ENCODE data around the gene COX7A2L.
"Not testable (repeated sequence)": the region's sequence is repeated elsewhere in the genome, so short reads cannot be mapped to it uniquely, and the experiment has no call there.

COX7A2L gene

DNA sequence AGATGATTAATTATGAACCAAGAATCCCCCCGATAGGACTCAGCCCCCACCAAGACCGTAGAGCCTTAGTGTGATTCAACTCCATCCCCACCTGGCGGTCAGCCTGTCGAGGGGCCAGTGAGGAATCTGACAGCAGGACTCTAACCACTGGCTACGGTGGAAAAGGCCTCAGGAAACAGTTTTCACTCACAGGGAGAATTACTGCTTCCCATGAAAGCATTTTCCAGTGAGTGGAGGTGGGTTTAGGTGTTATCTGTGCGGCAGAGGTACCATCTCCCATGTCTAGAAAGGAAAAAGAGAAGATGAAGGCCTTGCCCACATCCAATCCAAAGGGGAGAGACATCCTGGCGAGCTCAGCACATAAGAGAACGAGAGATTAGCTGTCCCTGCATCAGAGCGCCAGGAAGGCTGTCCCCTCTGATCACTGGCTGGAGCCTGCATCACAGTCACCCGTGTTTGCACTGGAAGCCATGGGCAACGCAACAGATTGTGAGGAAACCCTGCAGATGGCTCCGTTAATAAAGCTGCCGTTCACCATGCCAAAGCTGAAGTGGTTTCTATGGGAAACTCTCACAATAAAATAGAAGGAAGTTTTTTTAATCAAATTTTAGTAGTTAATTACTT lies 22.3 kb downstream of the COX7A2L start:
- DNase-seq, result no peak

DNA sequence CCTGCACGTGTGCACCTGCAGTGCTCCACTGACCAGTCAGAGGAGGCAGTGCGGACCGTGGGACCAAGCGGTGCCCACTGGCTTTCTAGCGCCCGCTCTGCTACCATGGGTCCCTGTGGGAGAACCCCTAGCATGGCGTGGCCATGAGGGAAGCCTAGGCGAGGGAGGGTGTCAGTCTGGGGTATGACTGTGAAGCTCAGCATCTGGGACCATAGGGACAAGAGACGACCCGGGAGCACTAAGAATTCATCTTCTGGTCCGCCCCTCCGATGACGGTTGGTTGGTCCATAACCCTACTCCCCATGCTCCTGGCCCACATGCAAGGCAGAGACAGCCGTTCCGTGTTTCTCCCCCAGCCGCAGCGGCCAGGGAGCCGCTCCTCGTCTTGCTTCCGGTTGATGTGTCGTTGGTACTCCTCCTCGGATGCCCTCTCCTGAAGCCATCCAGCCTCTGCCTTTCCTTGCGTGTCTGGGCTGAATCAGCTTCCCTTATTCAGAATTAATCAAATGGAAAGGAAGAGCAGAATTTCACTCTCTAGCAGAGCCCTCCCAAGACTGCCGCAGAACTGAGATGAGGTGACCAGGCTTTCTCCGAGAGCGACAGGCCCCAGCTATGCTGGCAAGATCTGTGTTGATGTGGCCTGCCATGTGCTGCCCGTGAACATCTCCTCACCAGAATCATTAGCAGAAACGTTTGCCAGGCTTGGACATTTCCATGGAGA lies 23.0 kb downstream of the COX7A2L start:
- no peak for DNase-seq

DNA sequence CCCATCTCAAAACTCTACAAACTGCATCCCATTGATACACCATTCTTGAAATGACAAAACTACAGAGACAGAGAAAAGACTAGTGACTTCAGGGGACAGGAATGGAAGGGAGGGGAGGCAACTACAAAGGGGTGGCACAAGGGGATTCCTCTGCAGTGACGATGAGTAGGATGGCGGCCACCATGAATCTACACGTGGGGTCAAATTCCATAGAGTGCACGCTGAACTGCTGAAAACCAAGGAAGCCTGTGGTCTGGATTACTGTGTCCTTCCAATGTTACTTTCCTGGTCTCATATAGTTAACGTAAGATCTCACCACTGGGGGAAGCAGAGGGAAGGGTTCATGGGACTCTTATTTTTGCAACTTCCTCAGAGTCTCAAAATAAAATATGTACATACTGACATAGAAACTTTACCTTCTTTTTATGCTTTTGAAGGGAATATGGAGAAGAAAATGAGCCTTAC lies 23.6 kb downstream of the COX7A2L start:
- DNase-seq, result no peak

DNA sequence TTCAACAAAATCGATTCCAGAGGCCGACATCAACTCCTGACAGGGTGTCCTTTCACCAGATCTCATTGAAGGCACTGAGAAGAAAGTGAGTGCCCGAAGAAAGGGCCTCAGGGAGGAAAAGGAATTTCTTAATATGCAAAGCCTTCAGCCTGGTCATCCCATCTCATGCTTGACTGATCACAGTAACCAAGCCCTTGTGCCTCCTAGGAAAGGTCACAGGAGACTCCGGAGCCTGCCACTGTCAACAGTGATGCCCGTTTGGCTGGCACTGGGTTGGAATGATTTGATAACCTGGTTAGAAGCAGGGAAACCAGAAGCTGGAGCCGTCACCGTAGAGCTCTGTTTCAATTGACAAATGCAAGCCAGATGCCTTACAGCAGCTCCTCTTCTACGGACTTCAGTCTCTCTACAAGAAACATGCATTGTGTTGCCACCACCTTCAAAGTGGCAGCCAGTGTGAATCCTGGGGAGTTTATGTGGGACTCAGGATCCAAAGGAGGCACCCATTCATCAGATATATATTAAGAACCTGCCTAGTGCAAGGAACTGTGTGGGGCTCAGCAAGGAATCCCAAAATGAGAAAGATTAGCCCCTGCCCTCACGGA lies 24.6 kb downstream of the COX7A2L start:
- no peak for DNase-seq

DNA sequence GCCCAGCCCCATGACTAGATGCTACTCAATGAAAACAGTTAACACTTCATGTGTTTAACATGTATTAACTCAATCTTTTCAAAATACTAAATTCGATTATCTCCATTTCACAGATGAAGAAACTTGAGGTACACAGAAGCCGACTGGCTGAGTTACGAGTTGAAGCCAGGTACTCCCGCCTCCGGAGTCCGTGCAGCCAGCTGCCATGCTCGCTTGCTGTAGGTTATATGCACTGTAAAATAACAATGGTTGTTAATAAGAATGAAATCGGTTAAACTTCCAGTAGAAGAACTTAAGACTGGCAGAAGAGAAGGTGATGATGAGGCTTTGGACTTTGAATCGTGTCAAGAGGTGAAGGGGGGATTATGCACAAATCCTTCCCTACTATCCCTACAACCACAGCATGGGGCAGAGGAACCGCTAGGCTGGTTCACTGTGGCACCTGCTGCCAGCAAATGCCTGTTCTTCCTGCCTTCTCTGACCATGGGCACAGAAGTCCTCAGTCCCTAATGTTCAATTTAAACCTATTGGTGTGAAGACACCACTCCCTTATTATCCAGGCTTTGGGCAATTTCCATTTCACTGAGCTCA lies 25.4 kb downstream of the COX7A2L start:
- no peak for DNase-seq

DNA sequence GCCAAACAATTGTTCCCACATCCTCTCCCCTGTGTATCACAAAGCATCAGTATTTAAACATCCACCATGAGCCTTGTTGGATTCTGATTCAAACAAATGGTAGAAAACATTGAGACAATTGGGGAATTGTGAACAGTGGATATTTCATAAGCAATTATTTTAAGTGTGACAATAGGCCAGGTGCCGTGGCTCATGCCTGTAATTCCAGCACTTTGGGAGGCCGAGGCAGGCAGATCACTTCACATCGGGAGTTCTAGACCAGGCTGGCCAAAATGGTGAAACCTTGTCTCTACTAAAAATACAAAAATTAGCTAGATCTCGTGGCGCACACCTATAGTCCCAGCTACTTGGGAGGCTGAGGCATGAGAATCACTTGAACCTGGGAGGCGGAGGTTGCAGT lies 26.2 kb downstream of the COX7A2L start:
- not testable (repeated sequence) for DNase-seq

DNA sequence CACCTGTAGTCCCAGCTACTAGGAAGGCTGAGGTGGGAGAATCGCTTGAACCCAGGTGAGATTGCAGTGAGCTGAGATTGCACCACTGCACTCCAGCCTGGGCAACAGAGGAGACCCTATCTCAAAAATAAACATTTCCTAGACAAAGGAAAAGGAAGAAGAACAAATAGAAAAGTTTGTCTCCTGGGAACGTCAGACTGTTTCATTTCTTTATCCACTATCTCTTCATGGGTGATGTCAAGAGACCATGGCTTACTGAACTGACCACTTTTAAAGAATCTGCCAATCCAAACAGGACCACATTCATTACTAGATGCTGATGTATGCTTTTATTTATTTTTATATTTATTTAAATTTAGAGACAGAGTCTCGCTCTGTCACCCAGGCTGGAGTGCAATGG lies 26.8 kb downstream of the COX7A2L start:
- no peak for DNase-seq

DNA sequence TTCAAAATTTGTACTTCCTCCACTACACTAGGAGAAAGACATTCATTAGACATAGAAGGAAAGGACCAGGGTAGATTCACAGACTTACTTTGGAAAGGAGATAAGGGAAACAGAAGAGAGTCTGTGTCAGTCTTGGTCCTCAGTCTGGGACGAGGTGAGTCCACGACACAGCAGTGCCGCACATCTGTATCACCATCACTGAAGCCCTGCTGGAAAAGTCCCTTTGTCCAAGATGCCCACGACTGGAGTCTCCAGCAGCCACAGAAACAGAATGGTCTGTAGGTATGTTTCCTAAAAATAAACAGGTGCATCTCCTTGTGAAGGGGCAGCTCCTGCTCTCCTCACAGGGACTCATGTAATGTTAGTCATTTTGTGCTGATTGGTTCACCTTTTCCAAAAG lies 27.4 kb downstream of the COX7A2L start:
- no peak for DNase-seq

DNA sequence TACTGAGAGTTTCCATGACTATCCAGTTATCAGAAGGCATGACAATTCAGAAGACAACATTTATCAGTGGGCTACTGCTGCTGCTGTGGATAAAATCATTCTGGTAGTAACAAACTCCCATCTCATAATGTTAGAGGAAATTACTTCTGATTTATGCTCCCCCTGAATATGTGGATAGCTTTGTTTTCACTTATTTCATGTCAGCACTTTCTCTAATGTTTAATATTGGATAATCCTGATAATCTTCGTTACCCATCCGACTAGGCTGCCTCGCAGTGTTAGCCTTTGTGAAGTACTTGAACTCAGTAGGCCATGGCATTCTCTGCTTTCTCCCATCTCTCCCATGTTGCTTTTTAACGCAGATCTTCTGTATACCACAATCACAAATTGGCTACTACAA lies 28.4 kb downstream of the COX7A2L start:
- DNase-seq, result no peak

DNA sequence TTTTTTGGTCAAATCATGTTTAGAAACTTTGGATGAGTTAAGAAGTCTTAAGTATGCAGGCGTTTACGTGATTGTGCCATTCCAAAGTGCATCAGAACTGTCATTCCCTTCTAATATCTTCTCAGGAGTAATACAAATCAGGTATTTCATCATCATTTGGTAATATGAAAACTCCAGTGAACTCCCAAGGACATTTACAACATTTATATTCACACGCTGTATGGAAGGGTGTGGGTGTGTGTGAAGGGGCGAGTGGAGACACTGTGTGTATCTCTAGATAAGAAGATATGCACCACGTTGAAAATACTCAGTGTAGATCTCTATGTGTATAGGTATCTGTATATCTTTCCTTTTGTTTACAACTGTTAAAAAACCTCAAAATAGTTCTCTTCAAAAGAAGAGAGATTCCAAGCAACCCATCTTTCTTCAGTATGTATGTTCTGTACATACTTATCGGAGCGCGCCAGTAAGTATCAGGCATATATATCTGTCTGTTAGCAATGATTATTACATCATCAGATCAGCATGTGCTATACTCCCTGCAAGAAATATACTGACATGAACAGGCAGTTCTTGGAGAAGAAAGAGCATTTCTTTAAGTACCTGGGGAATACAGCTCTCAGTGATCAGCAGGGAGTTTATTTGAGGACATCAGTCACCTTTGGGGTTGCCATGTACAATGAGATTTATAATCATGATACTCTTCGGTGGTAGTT lies 29.3 kb downstream of the COX7A2L start:
- DNase-seq, result no peak

DNA sequence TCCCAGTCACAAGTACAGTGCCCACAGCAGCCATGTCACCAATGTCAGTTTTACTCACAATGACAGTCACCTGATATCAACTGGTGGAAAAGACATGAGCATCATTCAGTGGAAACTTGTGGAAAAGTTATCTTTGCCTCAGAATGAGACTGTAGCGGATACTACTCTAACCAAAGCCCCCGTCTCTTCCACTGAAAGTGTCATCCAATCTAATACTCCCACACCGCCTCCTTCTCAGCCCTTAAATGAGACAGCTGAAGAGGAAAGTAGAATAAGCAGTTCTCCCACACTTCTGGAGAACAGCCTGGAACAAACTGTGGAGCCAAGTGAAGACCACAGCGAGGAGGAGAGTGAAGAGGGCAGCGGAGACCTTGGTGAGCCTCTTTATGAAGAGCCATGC lies 31.3 kb downstream of the COX7A2L start:
- no peak for DNase-seq

DNA sequence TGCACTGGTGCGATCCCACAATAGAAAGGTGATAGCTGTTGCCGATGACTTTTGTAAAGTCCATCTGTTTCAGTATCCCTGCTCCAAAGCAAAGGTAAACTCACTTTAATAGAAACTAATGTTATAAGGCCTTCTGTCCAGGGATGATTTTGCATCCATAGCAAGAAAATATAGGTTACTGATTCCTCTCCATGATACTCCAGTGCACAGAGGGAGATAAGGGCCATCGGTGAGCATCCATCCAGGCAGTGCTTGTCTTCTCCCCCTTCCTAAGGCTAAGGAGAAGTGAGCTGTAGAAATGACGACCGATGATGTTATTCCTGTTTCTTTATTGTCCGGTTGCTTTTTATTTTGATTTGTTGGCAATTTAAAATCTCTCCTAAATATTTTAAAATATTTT lies 32.1 kb downstream of the COX7A2L start:
- no peak for DNase-seq

DNA sequence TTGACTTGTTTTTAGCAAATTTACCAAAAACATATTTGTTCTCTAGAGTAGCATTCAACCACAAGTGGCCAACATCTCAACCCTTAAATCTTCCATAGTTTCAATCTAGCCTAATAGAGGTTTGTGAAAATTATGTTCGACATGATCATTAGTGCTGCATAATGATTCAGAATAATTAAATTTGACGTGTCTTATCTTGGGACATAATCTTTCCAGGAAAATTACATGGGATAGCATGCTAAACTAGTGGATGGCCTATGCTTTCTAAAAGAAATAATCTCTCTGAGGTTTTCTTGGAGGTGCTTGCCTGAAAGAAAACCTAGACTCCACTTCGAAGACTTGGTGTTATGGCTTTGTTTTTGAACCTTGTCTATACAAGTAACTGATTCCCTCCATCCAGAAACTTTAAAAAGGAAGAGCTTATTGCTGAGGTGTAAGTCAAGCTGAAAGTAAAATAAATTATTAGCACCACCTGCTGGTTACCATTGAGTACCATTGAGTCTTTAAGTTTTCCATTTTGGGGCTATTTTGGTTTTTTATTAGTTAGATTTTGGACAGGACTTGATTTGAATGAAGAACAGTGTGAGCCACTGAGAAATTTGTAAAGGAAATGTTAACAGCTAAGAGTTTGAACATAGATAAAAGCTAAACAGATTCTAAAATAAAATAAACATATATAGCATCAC lies 32.7 kb downstream of the COX7A2L start:
- DNase-seq, result peak; percentile 5 to 48

DNA sequence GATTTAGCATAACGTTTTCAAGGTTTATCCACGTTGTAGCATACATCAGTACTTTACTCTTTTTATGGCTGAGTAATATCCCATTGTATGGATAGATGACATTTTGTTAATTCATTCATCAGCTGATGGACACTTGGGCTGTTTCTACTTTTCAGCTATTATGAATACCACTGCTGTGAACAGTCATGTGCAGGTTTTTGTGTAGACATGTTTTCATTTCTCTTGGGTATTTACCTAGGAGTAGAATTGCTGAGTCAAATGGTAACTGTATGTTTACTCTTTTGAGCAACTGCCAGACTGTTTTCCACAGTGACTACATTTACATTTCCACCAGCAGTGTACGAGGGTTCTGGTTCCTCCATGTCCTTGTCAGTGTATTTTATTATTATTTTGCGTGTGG lies 33.9 kb downstream of the COX7A2L start:
- peak; percentile 30 to 76 for DNase-seq

DNA sequence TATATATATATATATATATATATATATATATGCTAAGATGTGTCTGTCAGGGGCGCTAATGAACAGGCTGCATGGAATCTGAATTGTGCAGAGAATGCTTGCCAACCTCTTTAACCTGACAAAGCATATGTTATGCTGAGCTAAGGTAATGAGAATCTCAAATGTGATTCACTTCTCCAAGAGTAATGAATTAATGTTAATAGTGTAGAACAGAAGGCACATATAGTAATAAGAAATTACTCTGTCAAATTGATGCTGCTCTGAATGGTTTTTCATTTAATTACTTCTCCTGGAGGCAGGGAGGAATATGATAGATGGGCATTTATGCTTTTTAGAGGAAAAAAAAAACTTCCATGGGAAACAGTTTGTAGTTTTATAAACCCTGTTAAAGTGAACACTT lies 35.4 kb downstream of the COX7A2L start:
- DNase-seq, result no peak

DNA sequence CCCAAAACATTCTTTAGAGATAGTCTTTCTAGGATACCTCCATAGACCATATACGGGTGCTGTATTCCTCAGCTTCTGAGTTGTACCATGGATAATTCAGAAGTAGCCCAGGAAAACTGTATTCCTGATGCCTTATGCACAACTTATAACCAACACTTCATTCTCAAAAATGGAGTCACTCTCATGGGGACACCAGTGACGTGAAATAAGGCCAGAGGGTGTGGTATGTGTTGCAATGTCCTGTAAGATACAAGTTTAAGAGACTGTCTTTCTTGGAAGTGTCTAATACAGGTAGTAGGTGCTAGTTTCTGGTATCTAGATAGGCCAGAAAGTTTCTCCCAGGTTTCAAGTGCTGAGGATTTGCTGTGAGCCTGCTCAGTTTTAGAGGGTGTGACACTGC lies 36.1 kb downstream of the COX7A2L start:
- no peak for DNase-seq

DNA sequence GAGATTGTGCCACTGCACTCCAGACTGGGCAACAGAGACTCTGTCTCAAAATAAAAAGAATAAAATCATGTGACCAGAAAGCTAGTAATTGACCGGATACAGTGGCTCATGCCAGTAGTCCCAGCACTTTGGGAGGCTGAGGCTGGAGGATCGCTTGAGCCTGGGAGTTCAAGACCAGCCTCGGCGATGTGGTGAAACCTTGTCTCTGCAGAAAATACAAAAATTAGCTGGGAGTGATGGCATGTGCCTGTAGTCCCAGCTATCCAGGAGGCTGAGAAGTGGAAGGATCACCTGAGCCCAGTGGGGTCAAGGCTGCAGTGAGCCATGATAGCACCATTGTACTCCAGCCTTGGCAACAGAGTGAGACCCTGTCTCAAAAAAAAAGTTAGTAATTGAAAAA lies 36.8 kb downstream of the COX7A2L start:
- no peak for DNase-seq

DNA sequence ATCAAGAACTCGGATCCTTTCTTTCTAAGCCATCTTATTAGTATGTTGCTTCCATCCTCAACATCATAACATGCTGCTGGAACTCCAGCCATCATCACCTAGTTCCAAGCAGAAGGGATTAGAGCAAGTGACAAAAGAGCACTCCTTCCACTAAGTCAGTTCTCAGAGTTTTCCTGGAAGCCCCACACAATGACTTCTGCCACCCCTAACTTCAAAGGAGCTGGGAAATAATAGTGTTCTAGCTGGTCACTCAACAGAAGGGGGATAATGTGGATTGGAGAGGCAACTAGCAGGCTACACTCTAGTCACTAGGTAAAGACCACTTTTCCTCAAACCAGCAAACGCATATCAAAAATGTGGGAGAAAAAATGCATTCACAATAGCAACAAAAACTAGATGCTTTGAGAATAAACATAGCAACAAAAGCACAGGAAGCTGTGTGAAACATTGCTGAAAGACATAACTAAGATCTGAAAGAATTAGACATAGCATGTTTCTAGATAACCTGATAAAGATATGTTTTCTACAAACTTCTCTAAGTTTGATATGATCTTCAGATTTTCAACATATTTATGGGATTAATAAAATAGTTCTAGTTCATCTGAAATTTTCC lies 39.5 kb downstream of the COX7A2L start:
- no peak for DNase-seq

DNA sequence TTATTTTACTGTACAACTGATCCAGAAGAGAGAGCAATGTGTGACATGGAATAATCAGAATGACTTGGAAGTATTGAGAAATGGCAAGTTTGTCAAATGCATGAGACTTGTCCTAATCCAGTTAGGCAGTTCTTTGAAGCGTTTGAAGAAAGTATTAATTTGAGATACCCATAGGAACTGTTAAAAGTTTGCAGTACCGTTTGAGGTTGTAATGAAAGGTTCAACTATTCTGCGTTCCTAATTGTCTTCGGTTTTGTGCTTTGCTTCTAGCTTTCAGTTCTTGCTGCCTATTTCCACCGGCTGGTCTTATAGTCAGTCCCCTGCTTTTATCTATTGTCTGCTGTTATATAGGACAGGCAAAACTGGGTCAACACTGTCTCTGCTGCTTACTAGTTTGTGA lies 41.8 kb downstream of the COX7A2L start:
- DNase-seq, result no peak

DNA sequence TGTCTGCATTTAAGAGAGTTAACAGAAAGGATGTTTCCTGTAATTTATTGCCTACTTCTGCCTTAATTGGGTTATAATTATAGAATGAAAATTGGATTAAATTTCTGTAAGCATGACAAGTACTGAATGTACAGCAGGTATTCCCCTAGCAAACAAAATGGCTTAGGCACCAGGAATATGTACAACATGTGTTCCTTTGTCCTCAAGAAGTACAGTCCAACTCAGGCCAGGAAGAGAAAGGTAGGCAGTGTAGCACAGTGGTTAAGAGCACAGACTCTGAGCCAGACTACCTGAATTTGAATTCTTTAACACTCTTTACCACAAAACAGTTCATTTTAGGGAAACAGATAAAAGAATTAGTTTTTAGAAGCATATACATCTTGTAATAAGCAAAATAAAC lies 43.1 kb downstream of the COX7A2L start:
- no peak for DNase-seq

DNA sequence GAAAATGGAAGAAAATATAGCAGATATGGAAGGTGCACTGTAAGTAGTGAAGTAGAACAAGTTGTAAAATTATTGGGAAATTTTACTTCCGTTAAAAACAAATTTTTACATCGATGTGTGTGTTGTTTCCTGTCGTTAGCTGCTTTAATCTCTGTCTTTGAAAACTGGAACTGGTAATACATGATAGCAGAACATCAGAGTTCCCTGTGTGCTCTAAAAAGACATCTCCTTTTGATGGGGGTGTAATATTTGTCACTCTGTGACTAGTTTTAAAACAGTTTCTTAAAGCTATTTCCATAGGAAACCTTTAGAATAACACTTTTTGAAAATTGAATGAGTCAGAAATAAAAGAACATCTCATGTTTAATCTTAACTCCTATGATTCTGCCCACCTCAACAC lies 43.5 kb downstream of the COX7A2L start:
- DNase-seq, result no peak

DNA sequence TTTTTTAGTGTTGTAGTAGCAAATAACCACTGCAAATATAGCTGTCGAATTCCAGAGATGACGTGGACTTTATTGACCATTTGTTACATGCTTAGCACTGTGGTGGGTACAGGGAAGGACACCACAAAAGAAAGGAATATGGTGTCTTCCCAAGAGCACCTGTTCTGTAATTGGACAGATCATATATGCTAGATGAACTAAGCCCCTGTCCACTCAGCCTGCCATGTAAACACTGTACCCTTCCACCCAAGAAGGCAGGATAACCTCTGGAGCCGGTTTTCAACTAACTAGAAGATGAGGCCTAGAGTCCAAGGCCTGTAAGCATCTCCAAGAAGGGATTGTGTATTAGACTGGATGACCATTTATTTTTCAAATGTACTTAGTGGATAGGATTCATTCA lies 44.1 kb downstream of the COX7A2L start:
- no peak for DNase-seq

All from NCI-H2081 (cell line).